Heart right ventricle (tissue), 16 donors: ENCODE data around the gene ACSM3. TPM values are rescaled to one million over a fixed set of nuclear protein-coding genes. Genes with fewer than 3 reads are reported as not detected.

Source experiments
- ATAC-seq, 8 donors: fragments of 200-7000 bp; cut with Tn5 transposase; one replicate each; pipeline ENCODE4 v1.9.1; 2020; ENCODE audit warnings: mild to moderate bottlenecking in 8 of 8, moderate library complexity in 8 of 8, moderate number of reproducible peaks in 1 of 8
- DNase-seq, 2 donors: peaks; one replicate each; pipeline ENCODE4 v3.0.0-alpha.2; 2020
- H3K27ac ChIP-seq, 10 donors: fragments of 200-600 bp; sonication (generic) in 2 of 10; one replicate each; pipeline versions ENCODE4 v1.5.0 to v1.8.0; 2020 to 2022; ENCODE audit warnings: mild to moderate bottlenecking in 3 of 10
- H3K27me3 ChIP-seq, 7 donors: fragments of 200-600 bp; one replicate each; pipeline ENCODE4 v1.8.0; 2021 to 2022; ENCODE audit warnings: mild to moderate bottlenecking in 2 of 7
- H3K36me3 ChIP-seq, 9 donors: fragments of 200-600 bp; sonication (generic) in 1 of 9; one replicate each; pipeline versions ENCODE4 v1.5.0 to v1.8.0; 2020 to 2022; ENCODE audit warnings: mild to moderate bottlenecking in 2 of 9
- H3K4me1 ChIP-seq, 9 donors: fragments of 200-600 bp; sonication (generic) in 1 of 9; one replicate each; pipeline versions ENCODE4 v1.5.0 to v1.8.0; 2020 to 2022; ENCODE audit warnings: mild to moderate bottlenecking in 4 of 9
- H3K4me3 ChIP-seq, 10 donors: fragments of 200-600 bp; sonication (generic) in 2 of 10; one replicate each; pipeline versions ENCODE4 v1.5.0 to v1.8.0; 2020 to 2022; ENCODE audit warnings: mild to moderate bottlenecking in 7 of 10, moderate library complexity in 2 of 10
- H3K9me3 ChIP-seq, 11 donors: fragments of 200-600 bp in 10 of 11; sonication (generic) in 2 of 11; one replicate each; pipeline versions ENCODE4 v1.5.0 to v1.8.0; 2013 to 2022; ENCODE audit warnings: mild to moderate bottlenecking in 2 of 11, control low read depth in 1 of 11, moderate library complexity in 1 of 11
- WGBS, 2 donors: extraction: QIAGEN DNeasy Blood & Tissue Kit; methylation state at CpG; one replicate each; pipeline ENCODE4 v1.1.7; 2013; ENCODE audit warnings: inconsistent platforms in 1 of 2; 5-methylcytosine and 5-hydroxymethylcytosine counted together
- intact Hi-C, 10 donors: fragments of 100-400 bp; cut with DNase I; formaldehyde crosslinking; loops; one replicate each; pipeline versions ENCODE4 v1.11.1 to v1.14.2; 2022
- polyA plus RNA-seq, 2 donors: library from polyadenylated mRNA; stranded (reverse); fragments of 200-250 nt; gene quantifications; one replicate each; pipeline ENCODE4 v1.2.3, GENCODE V29; 2013
- total RNA-seq, 10 donors: library from RNA; stranded (reverse); fragmentation: NEBNext Ultra II Directional in 3 of 10; extraction: Animal tissue kit (Norgen Biotek cat#: 25700) in 3 of 10; gene quantifications; one replicate each; pipeline versions ENCODE4 v1.2.1 to v1.2.4, GENCODE V29; 2021 to 2023
- TF ChIP-seq, protein P1 (sequence below), 9 donors: fragments of 200-600 bp; sonication (generic) in 2 of 9; IDR thresholded peaks; one replicate each; pipeline versions ENCODE4 v1.5.0 to v1.8.0; 2021 to 2022; ENCODE audit warnings: antibody characterized with exemption in 9 of 9, mild to moderate bottlenecking in 5 of 9, moderate library complexity in 1 of 9
- donor health status: Arrhythmogenic right ventricular cardiomyopathy.
- donor health status: ischemic (EF 13 %, LVEDD 7.1; RV severe dilation, severe dysfunction).
- donor health status: healthy with polysubstance abuse.
- donor health status: DM: no; HTN: yes; CAD: no.
- donor health status: DM: no; HTN: no; CAD: no.
- donor health status: ischemic (EF 25% LVEDD 6.9; RV normal size, moderate dysfunction).
- donor health status: ischemic (EF 25% LVEDD 5.7; RV mildly dilated, moderate dysfunction).
- donor health status: healthy.
- donor health status: DM: yes; HTN: yes; CAD: no.
- donor health status: Ischemic cardiomyopathy.
- donor health status: ischemic (EF 35%, LVEDD 5.7; RV mildly dilated, moderate dysfunction).
- donor health status: nonischemic (EF 11% LVEDD 7.7; RV severe dilation, severe dysfunction).
- donor health status: DM: yes; HTN: yes; CAD: no.
- donor health status: PGD.
- donor health status: ischemic (EF 29% LVEDD 5.4; RV normal size, mild dysfunction).
- donor health status: nonischemic (EF 23%, LVEDD 6.1; RV moderate dilation, normal function).

ACSM3 gene
- total and polyA plus RNA-seq, 12 donors, result 2.3 to 45.1 (median 5.9) TPM

DNA sequence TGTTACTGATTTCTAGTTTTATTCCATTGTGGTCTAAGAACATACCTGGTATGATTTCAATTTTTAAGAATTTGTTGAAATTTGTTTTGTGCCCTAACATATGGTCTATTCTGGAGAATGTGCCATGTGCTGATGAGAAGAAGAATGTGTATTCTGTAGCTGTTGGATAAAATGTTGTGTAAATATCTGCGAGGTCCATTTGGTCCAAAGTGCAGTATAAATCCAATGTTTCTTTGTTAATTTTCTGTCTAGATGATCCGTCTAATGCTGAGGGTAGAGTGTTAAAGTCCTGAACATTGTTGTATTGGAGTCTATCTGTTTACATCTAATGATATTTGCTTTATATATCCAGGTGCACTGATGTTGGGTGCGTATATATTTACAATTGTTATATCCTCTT lies 9.9 kb downstream of the ACSM3 start:
- Histone ChIP-seq H3K27ac (no peak overlapping the region), H3K36me3 (peaks cover 0 to 10% (median 0%) of the 10 kb centered on the region in 9 donors), H3K9me3 (peaks cover 0 to 7% (median 0%) of the 10 kb centered on the region in 11 donors), H3K4me1 (no peaks in the 10 kb centered on the region), H3K27me3 (no peaks in the 10 kb centered on the region), H3K4me3 (no peak overlapping the region)
- DNase-seq (no peak), ATAC-seq (no peak)
- intact Hi-C loops, result no loop called here
- WGBS, 2 donors, result 91 to 93% methylated on average over 3 of the region's 3 CpGs
- TF ChIP-seq, protein P1, sequence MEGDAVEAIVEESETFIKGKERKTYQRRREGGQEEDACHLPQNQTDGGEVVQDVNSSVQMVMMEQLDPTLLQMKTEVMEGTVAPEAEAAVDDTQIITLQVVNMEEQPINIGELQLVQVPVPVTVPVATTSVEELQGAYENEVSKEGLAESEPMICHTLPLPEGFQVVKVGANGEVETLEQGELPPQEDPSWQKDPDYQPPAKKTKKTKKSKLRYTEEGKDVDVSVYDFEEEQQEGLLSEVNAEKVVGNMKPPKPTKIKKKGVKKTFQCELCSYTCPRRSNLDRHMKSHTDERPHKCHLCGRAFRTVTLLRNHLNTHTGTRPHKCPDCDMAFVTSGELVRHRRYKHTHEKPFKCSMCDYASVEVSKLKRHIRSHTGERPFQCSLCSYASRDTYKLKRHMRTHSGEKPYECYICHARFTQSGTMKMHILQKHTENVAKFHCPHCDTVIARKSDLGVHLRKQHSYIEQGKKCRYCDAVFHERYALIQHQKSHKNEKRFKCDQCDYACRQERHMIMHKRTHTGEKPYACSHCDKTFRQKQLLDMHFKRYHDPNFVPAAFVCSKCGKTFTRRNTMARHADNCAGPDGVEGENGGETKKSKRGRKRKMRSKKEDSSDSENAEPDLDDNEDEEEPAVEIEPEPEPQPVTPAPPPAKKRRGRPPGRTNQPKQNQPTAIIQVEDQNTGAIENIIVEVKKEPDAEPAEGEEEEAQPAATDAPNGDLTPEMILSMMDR (IDR thresholded peaks at IDR 0.05), result no peak

DNA sequence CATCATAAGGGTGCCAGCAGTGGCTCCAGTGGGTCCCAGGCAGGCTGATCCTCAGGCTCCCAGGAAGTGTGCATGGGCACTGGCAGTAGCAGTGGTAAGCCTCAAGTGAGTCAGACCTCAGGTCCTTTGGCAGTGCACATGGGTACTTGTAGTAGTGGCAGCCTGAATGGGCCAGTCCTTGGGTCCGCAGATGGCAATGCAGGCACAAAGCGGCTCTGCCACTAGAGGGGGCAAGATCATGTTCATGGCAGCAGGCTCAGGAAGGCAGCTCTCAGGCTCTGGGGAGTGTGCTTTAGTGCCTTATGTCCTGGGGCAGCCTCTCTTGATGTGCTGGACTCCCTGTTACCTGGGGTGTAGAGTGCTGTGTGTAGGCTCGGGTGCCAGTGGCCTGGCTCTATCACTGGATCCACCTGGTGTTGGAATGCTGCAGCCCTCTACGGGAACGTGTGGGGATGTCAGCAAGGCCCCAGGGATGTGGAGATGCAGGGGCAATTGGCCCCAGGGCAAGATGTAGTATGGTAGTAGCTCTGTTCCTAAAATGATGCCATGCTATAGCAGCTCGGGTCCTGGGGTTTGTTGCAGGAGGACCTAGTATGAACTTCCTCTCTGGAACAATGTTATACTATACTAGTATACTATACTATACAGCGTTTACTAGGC lies 11.0 kb downstream of the ACSM3 start:
- 57 to 61% methylated on average over 7 of the region's 7 CpGs for WGBS, 2 donors
- intact Hi-C loops, result no loop called here

DNA sequence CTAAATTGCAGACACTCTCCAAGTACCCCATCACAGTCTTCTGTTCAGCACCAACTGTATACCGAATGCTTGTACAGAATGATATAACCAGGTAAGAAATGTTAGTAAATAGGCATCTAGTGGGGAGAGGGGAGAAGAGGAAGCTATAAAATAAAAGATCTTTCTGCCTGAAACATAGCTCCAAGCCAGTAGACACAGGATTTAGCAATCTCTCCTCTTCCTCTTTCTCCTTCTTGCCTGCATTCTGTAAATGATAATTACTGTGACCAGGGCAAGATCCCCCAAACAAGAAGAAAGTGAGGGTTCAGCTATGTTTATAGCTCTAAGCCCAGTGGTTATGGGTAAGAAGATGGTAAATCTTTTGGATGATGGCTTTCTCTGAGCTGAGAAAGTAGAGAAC lies 17.9 kb downstream of the ACSM3 start:
- H3K9me3 ChIP-seq, result peaks cover 0 to 4% (median 0%) of the 10 kb centered on the region in 11 donors
- no peaks in the 10 kb centered on the region for H3K4me1 ChIP-seq
- H3K27me3 ChIP-seq, result no peaks in the 10 kb centered on the region
- H3K36me3 ChIP-seq, result peaks cover 0 to 41% (median 0%) of the 10 kb centered on the region in 9 donors
- H3K4me3 ChIP-seq, result no peak overlapping the region
- WGBS, 2 donors, result 91 to 94% methylated on average over 1 of the region's 1 CpG
- DNase-seq (no peak), ATAC-seq (no peak)
- TF ChIP-seq, protein P1 (IDR thresholded peaks at IDR 0.05), result no peak
- intact Hi-C loops, result no loop called here
- H3K27ac ChIP-seq, result no peak overlapping the region

More for the DNA sequence above, 11.0 kb downstream of the ACSM3 start:
- Histone ChIP-seq H3K4me3 (no peak overlapping the region), H3K27ac (no peak overlapping the region), H3K4me1 (no peaks in the 10 kb centered on the region), H3K27me3 (no peaks in the 10 kb centered on the region), H3K36me3 (peaks cover 0 to 18% (median 0%) of the 10 kb centered on the region in 9 donors), H3K9me3 (peaks cover 0 to 7% (median 0%) of the 10 kb centered on the region in 11 donors)
- ATAC-seq (peak in 7 of 8 donors; percentile 42 to 86 (median 59)), DNase-seq (peak; percentile 32 to 45)
- TF ChIP-seq, protein P1 (IDR thresholded peaks at IDR 0.05), result peak; percentile 28 to 72 (median 55)

DNA sequence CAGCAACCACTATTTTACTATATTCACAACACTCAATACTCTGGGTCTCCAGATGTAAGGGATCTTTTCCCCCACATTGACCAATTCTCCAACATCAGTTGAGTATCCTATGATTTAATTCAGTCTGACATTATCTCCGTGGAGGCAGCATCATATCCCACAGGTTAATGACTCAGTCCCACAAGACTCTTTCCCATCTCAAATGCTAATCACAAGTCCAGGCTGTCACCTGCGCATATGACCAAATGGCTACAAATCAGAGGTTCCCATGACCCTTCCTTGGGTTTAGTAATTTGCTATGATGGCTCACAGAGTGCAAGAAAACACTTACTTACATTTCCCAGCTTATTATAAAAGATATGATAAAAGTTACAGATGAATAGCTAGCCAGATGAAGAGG lies 18.7 kb downstream of the ACSM3 start:
- H3K27me3 ChIP-seq, result no peaks in the 10 kb centered on the region
- TF ChIP-seq, protein P1 (IDR thresholded peaks at IDR 0.05), result no peak
- H3K27ac ChIP-seq, result no peak overlapping the region
- intact Hi-C loops, result no loop called here
- no peaks in the 10 kb centered on the region for H3K4me1 ChIP-seq
- H3K4me3 ChIP-seq, result no peak overlapping the region
- no peak for ATAC-seq
- 88 to 92% methylated on average over 2 of the region's 2 CpGs for WGBS, 2 donors
- DNase-seq, result no peak
- H3K9me3 ChIP-seq, result peaks cover 0 to 4% (median 0%) of the 10 kb centered on the region in 11 donors
- H3K36me3 ChIP-seq, result peaks cover 0 to 45% (median 0%) of the 10 kb centered on the region in 9 donors
